ENCODE results near the gene CD300C. TPM values are rescaled to one million over a fixed set of nuclear protein-coding genes. Genes with fewer than 3 reads are reported as not detected.

Gene CD300C
- total and polyA plus RNA-seq, 2 donors (not counting 1 experiment from before 2014, with no cell fraction given) = 0.72 to 0.74 TPM

- no peak for TF ChIP-seq CTCF (IDR thresholded peaks at IDR 0.05)
- no peak for TF ChIP-seq EZH2 (IDR thresholded peaks at IDR 0.05; ENCODE audit: borderline replicate concordance, insufficient read depth, low read depth, low read length, poor library complexity, severe bottlenecking)
- Mint-ChIP-seq H3K9me3 (ENCODE audit: insufficient read depth) (no peaks in the 10 kb centered on the region), H3K27me3 (peaks cover 3% of the 10 kb centered on the region), H3K4me1 (peaks cover 21% of the 10 kb centered on the region), H3K27ac (no peak overlapping the region), H3K4me3 (no peak overlapping the region)
- H3K36me3 ChIP-seq (replicated peaks in 1 of 2; ENCODE audit: control extremely low read depth in 1 of 2, control insufficient read depth in 1 of 2, extremely low read depth in 1 of 2, insufficient read depth in 2 of 2, low read length in 1 of 2) = no peaks in the 10 kb centered on the region
- no peak overlapping the region for H3K27ac ChIP-seq (ENCODE audit: low read length in 2 of 2)
- peaks cover 26 to 36% of the 10 kb centered on the region in 2 donors for H3K4me1 ChIP-seq (ENCODE audit: control insufficient read depth in 2 of 2, insufficient read depth in 2 of 2, low read length in 2 of 2)
- H3K4me2 ChIP-seq (replicated peaks; ENCODE audit: low read depth, low read length, poor library complexity, severe bottlenecking) = no peak overlapping the region
- ATAC-seq (ENCODE audit: low read depth) = no peak
- 88% methylated on average over 4 of the region's 7 CpGs for WGBS (ENCODE audit: insufficient coverage)
- no peak for DNase-seq
- H3K9ac ChIP-seq (ENCODE audit: low read length) = no peak overlapping the region
- ChIA-PET CTCF (interaction anchor here (1.0 kb wide), 1 partner anchor 10 kb away, joined by 5 read pairs; no protein-coding TSS in a partner anchor), POLR2A (no interaction called here)
- no peak overlapping the region for H3K4me3 ChIP-seq (ENCODE audit: control extremely low read depth in 1 of 5, extremely low read depth in 1 of 5, insufficient read depth in 1 of 5, low read depth in 2 of 5, low read length in 4 of 5)
- intact Hi-C loops (cut with micrococcal nuclease) = no loop called here
- no peaks in the 10 kb centered on the region for H3K79me2 ChIP-seq (ENCODE audit: control insufficient read depth, insufficient read depth, low read length)
- H2AFZ ChIP-seq (ENCODE audit: insufficient read depth, low read depth, low read length, poor library complexity, severe bottlenecking) = no peak overlapping the region
- H3K27me3 ChIP-seq (replicated peaks in 1 of 4; ENCODE audit: control extremely low read depth in 1 of 4, control insufficient read depth in 3 of 4, insufficient read depth in 4 of 4, low read length in 3 of 4) = no peaks in the 10 kb centered on the region
- H4K20me1 ChIP-seq (ENCODE audit: control insufficient read depth, insufficient read depth, low read length, poor library complexity, severe bottlenecking) = no peaks in the 10 kb centered on the region
- H3K9me3 ChIP-seq (ENCODE audit: control extremely low read depth in 1 of 3, control insufficient read depth in 2 of 3, insufficient read depth in 1 of 3, low read length in 2 of 3) = peaks cover 0 to 9% (median 8%) of the 10 kb centered on the region in 3 donors
Observed at GRCh38 chr17:74555427-74555940, 9.6 kb upstream of the CD300C start.

- Mint-ChIP-seq H3K4me3 (no peak overlapping the region), H3K9me3 (ENCODE audit: insufficient read depth) (no peaks in the 10 kb centered on the region), H3K27me3 (peaks cover 7% of the 10 kb centered on the region), H3K27ac (no peak overlapping the region), H3K4me1 (peaks cover 21% of the 10 kb centered on the region)
- no peak for DNase-seq
- intact Hi-C loops (cut with micrococcal nuclease) = no loop called here
- H4K20me1 ChIP-seq (ENCODE audit: control insufficient read depth, insufficient read depth, low read length, poor library complexity, severe bottlenecking) = no peaks in the 10 kb centered on the region
- no peak overlapping the region for H3K4me3 ChIP-seq (ENCODE audit: control extremely low read depth in 1 of 5, extremely low read depth in 1 of 5, insufficient read depth in 1 of 5, low read depth in 2 of 5, low read length in 4 of 5)
- H3K36me3 ChIP-seq (replicated peaks in 1 of 2; ENCODE audit: control extremely low read depth in 1 of 2, control insufficient read depth in 1 of 2, extremely low read depth in 1 of 2, insufficient read depth in 2 of 2, low read length in 1 of 2) = no peaks in the 10 kb centered on the region
- H2AFZ ChIP-seq (ENCODE audit: insufficient read depth, low read depth, low read length, poor library complexity, severe bottlenecking) = no peak overlapping the region
- ChIA-PET CTCF (no interaction called here), POLR2A (no interaction called here)
- H3K9ac ChIP-seq (ENCODE audit: low read length) = no peak overlapping the region
- H3K9me3 ChIP-seq (ENCODE audit: control extremely low read depth in 1 of 3, control insufficient read depth in 2 of 3, insufficient read depth in 1 of 3, low read length in 2 of 3) = peaks cover 0 to 9% (median 8%) of the 10 kb centered on the region in 3 donors
- peaks cover 26 to 34% of the 10 kb centered on the region in 2 donors for H3K4me1 ChIP-seq (ENCODE audit: control insufficient read depth in 2 of 2, insufficient read depth in 2 of 2, low read length in 2 of 2)
- no peaks in the 10 kb centered on the region for H3K27me3 ChIP-seq (replicated peaks in 1 of 4; ENCODE audit: control extremely low read depth in 1 of 4, control insufficient read depth in 3 of 4, insufficient read depth in 4 of 4, low read length in 3 of 4)
- H3K4me2 ChIP-seq (replicated peaks; ENCODE audit: low read depth, low read length, poor library complexity, severe bottlenecking) = no peak overlapping the region
- no peaks in the 10 kb centered on the region for H3K79me2 ChIP-seq (ENCODE audit: control insufficient read depth, insufficient read depth, low read length)
- no peak for ATAC-seq (ENCODE audit: low read depth)
- no peak overlapping the region for H3K27ac ChIP-seq (ENCODE audit: low read length in 2 of 2)
- 69% methylated on average over 4 of the region's 6 CpGs for WGBS (ENCODE audit: insufficient coverage)
- no peak for TF ChIP-seq EZH2 (IDR thresholded peaks at IDR 0.05; ENCODE audit: borderline replicate concordance, insufficient read depth, low read depth, low read length, poor library complexity, severe bottlenecking)
- TF ChIP-seq CTCF (IDR thresholded peaks at IDR 0.05) = no peak
Observed at GRCh38 chr17:74554909-74555308, 9.0 kb upstream of the CD300C start.

Data from B cell (primary cell).